SK-N-SH treated with all-trans-retinoic acid at 6 μM for 48 hours (cell line): ENCODE data around the gene RPL18.

Experiments
- BACH2 ChIP-seq: fragments of 250-450 bp; sonication (Bioruptor Pico); IDR thresholded peaks from 2 replicates; pipeline ENCODE4 v1.9.0; 2021; ENCODE audit warnings: mild to moderate bottlenecking, borderline replicate concordance
- CREB5 ChIP-seq: fragments of 250-450 bp; sonication (Bioruptor Pico); IDR thresholded peaks from 2 replicates; pipeline ENCODE4 v1.5.1; 2020; ENCODE audit warnings: low read depth, mild to moderate bottlenecking, moderate library complexity
- CSDC2 ChIP-seq: fragments of 250-450 bp; sonication (Bioruptor Pico); IDR thresholded peaks from 2 replicates; pipeline ENCODE4 v1.5.0; 2020; ENCODE audit warnings: mild to moderate bottlenecking, moderate library complexity
- PATZ1 ChIP-seq: fragments of 250-450 bp; sonication (Bioruptor Pico); IDR thresholded peaks from 2 replicates; pipeline ENCODE4 v1.8.0; 2020; ENCODE audit warnings: mild to moderate bottlenecking, moderate library complexity, borderline replicate concordance
- RARB ChIP-seq: fragments of 250-450 bp; sonication (Bioruptor Pico); IDR thresholded peaks from 2 replicates; pipeline ENCODE4 v1.8.0; 2021; ENCODE audit warnings: mild to moderate bottlenecking, moderate library complexity

GRCh38 chr19:48600679-48601417 is 18.1 kb downstream of the RPL18 start:
- TF ChIP-seq RARB, result no peak
- no peak for TF ChIP-seq CSDC2 (CRISPR knock-in tag)
- TF ChIP-seq CREB5 (CRISPR knock-in tag), result no peak
- no peak for TF ChIP-seq BACH2
- TF ChIP-seq PATZ1 (CRISPR knock-in tag), result no peak
